LNCAP (cell line): ENCODE results near the gene ARHGEF39.

Experiments
- CTCF ChIP-seq: fragments of 450-650 bp; IDR thresholded peaks from 2 replicates; pipeline ENCODE4 v1.5.1; 2017; ENCODE audit warnings: mild to moderate bottlenecking

Gene ARHGEF39

GRCh38 chr9:35669331-35670145, 4.5 kb upstream of the ARHGEF39 start:
- TF ChIP-seq CTCF: no peak

- no peak for TF ChIP-seq CTCF
Observed at GRCh38 chr9:35667939-35668338, 2.9 kb upstream of the ARHGEF39 start.

- TF ChIP-seq CTCF: no peak
Observed at GRCh38 chr9:35666549-35666948, 1.6 kb upstream of the ARHGEF39 start.

GRCh38 chr9:35666045-35666444, 1.1 kb upstream of the ARHGEF39 start:
- TF ChIP-seq CTCF: no peak

GRCh38 chr9:35665471-35665818, 450 bp upstream of the ARHGEF39 start:
- no peak for TF ChIP-seq CTCF

- no peak for TF ChIP-seq CTCF
Observed at GRCh38 chr9:35662437-35662836, 2.6 kb downstream of the ARHGEF39 start.

GRCh38 chr9:35661756-35662350, 3.1 kb downstream of the ARHGEF39 start:
- TF ChIP-seq CTCF: no peak
